K562 (cell line): ENCODE measurements around the gene SELENOO. TPM values are rescaled to one million over a fixed set of nuclear protein-coding genes. Genes with fewer than 3 reads are reported as not detected.

Source experiments
- BRCA1 ChIP-seq, 2 experiments: fragments of 450-650 bp in 1 of 2; sonication (generic) in 1 of 2; formaldehyde crosslinking in 1 of 2; IDR thresholded peaks; 2 replicates each; pipeline versions ENCODE4 v1.5.0 to v1.6.1; 2017 to 2020; ENCODE audit warnings: mild to moderate bottlenecking in 1 of 2, missing genetic modification reagents in 1 of 2
- CCAR2 ChIP-seq: fragments of 200-400 bp; formaldehyde crosslinking; IDR thresholded peaks from 2 replicates; pipeline ENCODE4 v1.6.1; 2017; ENCODE audit warnings: mild to moderate bottlenecking, low read depth, low read length
- E2F3 ChIP-seq: fragments of 250-450 bp; sonication (Bioruptor Pico); IDR thresholded peaks from 2 replicates; pipeline ENCODE4 v1.4.0; 2020; ENCODE audit warnings: mild to moderate bottlenecking
- FOXK2 ChIP-seq, 2 experiments: fragments of 450-650 bp; IDR thresholded peaks in 1 of 2; conservative IDR thresholded peaks in 1 of 2; 2 replicates each; pipeline ENCODE4 v1.6.1; 2016; ENCODE audit warnings: low read depth in 2 of 2, mild to moderate bottlenecking in 1 of 2
- GTF2B ChIP-seq: IDR thresholded peaks from 2 replicates; pipeline ENCODE4 v1.6.1; 2011; ENCODE audit not compliant: insufficient read length; ENCODE audit errors: extremely low read depth
- KLF13 ChIP-seq: fragments of 450-650 bp; IDR thresholded peaks from 2 replicates; pipeline ENCODE4 v1.6.1; 2016; ENCODE audit warnings: missing genetic modification characterization, low read depth, mild to moderate bottlenecking, missing compliant biosample characterization, moderate library complexity, borderline replicate concordance
- NCOA6 ChIP-seq: fragments of 450-650 bp; IDR thresholded peaks from 2 replicates; pipeline ENCODE4 v1.6.1; 2017; ENCODE audit warnings: mild to moderate bottlenecking
- NFRKB ChIP-seq: fragments of 450-650 bp; IDR thresholded peaks from 2 replicates; pipeline ENCODE4 v1.6.1; 2016; ENCODE audit warnings: low read depth
- NR4A1 ChIP-seq, 2 experiments: fragments of 250-450 bp in 1 of 2; fragments of 450-650 bp in 1 of 2; sonication (Bioruptor Pico) in 1 of 2; IDR thresholded peaks; 2 replicates each; pipeline versions ENCODE4 v1.4.0 to v1.6.1; 2016 to 2020; ENCODE audit warnings: mild to moderate bottlenecking in 2 of 2, missing compliant biosample characterization in 1 of 2, missing genetic modification characterization in 1 of 2, moderate library complexity in 1 of 2
- PHF20 ChIP-seq: fragments of 450-650 bp; IDR thresholded peaks from 2 replicates; pipeline ENCODE4 v1.6.1; 2018; ENCODE audit not compliant: partially characterized antibody
- PRDM10 ChIP-seq: fragments of 450-650 bp; IDR thresholded peaks from 2 replicates; pipeline ENCODE4 v1.6.1; 2018; ENCODE audit not compliant: partially characterized antibody
- ZC3H8 ChIP-seq: fragments of 450-650 bp; IDR thresholded peaks from 2 replicates; pipeline ENCODE4 v1.6.1; 2017
- ZNF133 ChIP-seq: fragments of 250-450 bp; sonication (Bioruptor Pico); IDR thresholded peaks from 2 replicates; pipeline ENCODE4 v1.4.0; 2020; ENCODE audit warnings: mild to moderate bottlenecking
- ZNF354B ChIP-seq: fragments of 250-450 bp; sonication (Bioruptor Pico); IDR thresholded peaks from 2 replicates; pipeline ENCODE4 v1.4.0; 2020
- ZNF436 ChIP-seq: fragments of 250-450, 450-650 bp; sonication (Bioruptor Pico); formaldehyde crosslinking; IDR thresholded peaks from 2 replicates; pipeline ENCODE4 v1.7.0; 2020; ENCODE audit warnings: mild to moderate bottlenecking
- ZNF592 ChIP-seq: fragments of 450-650 bp; IDR thresholded peaks from 2 replicates; pipeline ENCODE4 v1.6.1; 2017; ENCODE audit warnings: antibody characterized with exemption, mild to moderate bottlenecking
- ZNF699 ChIP-seq: fragments of 250-450 bp; sonication (Bioruptor Pico); IDR thresholded peaks from 2 replicates; pipeline ENCODE4 v1.8.0; 2021; ENCODE audit warnings: mild to moderate bottlenecking, moderate library complexity; ENCODE audit not compliant: insufficient replicate concordance
- ZNF75A ChIP-seq: fragments of 450-650 bp; formaldehyde crosslinking; IDR thresholded peaks from 2 replicates; pipeline ENCODE4 v1.4.0; 2020; ENCODE audit warnings: mild to moderate bottlenecking
- polyA plus RNA-seq, 8 experiments: library from polyadenylated mRNA; depleted of rRNA in 4 of 8; stranded (reverse) in 5 of 8; unstranded in 3 of 8; fragments of >200 nt; fragmentation: Nextera tagmentation in 2 of 8; fragmentation: Illumina TruSeq in 1 of 8; extraction: Ambion mirVana in 2 of 8; extraction: Trizol in 1 of 8; gene quantifications; 2 replicates each; pipeline versions ENCODE4 v1.2.1 to v1.2.3, GENCODE V29; 2011 to 2014; ENCODE audit warnings: inconsistent platforms in 1 of 8, missing spikeins in 1 of 8
- total RNA-seq, 7 experiments: library from RNA; depleted of rRNA in 6 of 7; stranded (reverse); fragments of >200 nt in 6 of 7; fragmentation: Illumina TruSeq in 2 of 7; extraction: Trizol in 2 of 7; gene quantifications; 2 replicates each; pipeline versions ENCODE4 v1.2.1 to v1.2.3, GENCODE V29; 2011 to 2021; ENCODE audit warnings: low replicate concordance in 1 of 7
- TF ChIP-seq, protein P1 (sequence below): fragments of 250-450 bp; sonication (Bioruptor Pico); IDR thresholded peaks from 2 replicates; pipeline ENCODE4 v1.8.0; 2021; ENCODE audit warnings: borderline replicate concordance, mild to moderate bottlenecking, moderate library complexity; ENCODE audit not compliant: poor library complexity, severe bottlenecking

Gene SELENOO
- total and polyA plus RNA-seq, 9 of the 15 experiments (the other 6 are each of a cell fraction or from before 2014, with no cell fraction given), result 0.37 to 24.9 (median 8.3) TPM

DNA sequence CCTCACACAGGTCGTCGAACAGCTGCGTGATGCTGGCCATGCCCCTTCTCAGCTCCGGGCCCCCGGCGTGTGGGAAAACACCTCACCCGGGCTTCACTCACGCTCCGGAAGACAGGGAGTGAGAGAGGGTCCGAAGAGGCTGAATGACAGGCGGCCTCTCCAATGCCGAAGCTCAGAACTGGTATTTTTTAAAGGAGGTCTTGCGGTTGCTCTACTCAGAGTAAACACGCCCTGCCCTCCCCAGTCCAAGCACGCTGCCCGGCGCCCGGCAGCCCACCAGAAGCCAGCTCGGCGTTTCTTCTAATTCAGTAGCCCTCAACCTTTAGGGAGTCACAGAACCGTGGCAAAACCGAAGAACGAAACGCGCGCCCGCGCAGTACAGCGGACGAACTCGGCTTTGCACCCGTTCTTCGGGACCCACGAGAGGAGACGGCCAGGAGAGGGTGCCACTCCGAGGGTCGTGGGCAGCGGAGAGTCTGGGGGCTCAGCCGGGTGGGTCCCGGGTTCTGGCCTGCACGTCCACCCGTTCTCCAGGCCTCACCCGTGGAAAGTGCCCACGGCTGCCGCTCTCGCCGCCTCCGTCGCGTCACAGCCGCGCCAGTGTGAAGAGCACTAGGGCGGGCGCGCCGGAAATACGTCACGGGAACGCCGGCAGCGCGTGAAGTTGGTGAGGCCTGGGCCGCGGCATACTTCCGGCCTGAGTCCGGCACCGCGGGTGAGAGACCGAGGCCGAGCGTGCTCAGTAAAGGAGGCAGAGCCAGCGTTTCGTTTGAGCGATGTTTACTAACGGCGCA, 43.8 kb downstream of the SELENOO start, which contains the start of gene TUBGCP6 (continued):
- TF ChIP-seq, protein P1, sequence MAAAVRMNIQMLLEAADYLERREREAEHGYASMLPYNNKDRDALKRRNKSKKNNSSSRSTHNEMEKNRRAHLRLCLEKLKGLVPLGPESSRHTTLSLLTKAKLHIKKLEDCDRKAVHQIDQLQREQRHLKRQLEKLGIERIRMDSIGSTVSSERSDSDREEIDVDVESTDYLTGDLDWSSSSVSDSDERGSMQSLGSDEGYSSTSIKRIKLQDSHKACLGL, result no peak
- no peak for TF ChIP-seq KLF13 (tag)
- TF ChIP-seq E2F3 (CRISPR knock-in tag), result no peak
- no peak for TF ChIP-seq ZNF699 (CRISPR knock-in tag)
- TF ChIP-seq ZNF354B (CRISPR knock-in tag), result no peak
- no peak for TF ChIP-seq NR4A1 (CRISPR knock-in tag; IDR thresholded peaks at IDR 0.05)
- TF ChIP-seq NR4A1 (tag; IDR thresholded peaks at IDR 0.05), result no peak
- TF ChIP-seq GTF2B, result no peak
- no peak for TF ChIP-seq BRCA1 (IDR thresholded peaks at IDR 0.05)
- no peak for TF ChIP-seq BRCA1 (CRISPR knock-in tag; IDR thresholded peaks at IDR 0.05)
- no peak for TF ChIP-seq ZNF133
- no peak for TF ChIP-seq ZNF592
- TF ChIP-seq ZNF436 (CRISPR knock-in tag), result no peak
- no peak for TF ChIP-seq NFRKB
- TF ChIP-seq ZNF75A, result no peak
- peak in 1 of 2 experiments; percentile 47; a peak in 3 of 4 replicates for TF ChIP-seq FOXK2 (conservative IDR thresholded peaks at IDR 0.05 in 1 of 2, IDR thresholded peaks at IDR 0.05 in 1 of 2; ENCODE audit: low read depth in 2 of 2)
- TF ChIP-seq CCAR2, result no peak
- no peak for TF ChIP-seq NCOA6
- TF ChIP-seq PHF20, result peak; percentile 93
- TF ChIP-seq ZC3H8, result no peak
- no peak for TF ChIP-seq PRDM10
